ENCODE results near the gene CENPP.

Gene CENPP

DNA sequence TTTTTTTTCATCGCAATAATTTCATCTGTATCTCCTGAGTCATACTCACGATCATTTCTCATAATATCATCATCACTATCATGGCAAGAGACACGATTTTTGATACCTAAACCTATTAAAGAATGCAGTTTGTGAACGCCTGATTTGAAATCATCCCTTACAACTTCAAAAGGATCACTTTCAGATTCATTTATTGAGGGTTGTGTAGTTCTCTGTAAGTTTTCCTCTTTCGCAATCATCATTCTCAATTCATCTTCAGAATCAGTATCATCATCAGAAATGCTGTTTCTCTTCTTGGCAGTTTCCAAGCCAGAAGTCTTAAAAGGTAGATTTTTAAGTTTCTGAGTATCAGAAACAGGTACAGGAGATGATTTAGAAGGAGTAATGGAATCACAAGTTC is 10.3 kb upstream of the CENPP start:
- DNase-seq: no peak

GRCh38 chr9:92324431-92324830 is 1.3 kb upstream of the CENPP start:
- no peak for DNase-seq

- no peak for DNase-seq
These were observed 874 bp upstream of the CENPP start for GRCh38 chr9:92324889-92325268.

GRCh38 chr9:92325991-92326500 is 293 bp downstream of the CENPP start:
- DNase-seq: no peak

DNA sequence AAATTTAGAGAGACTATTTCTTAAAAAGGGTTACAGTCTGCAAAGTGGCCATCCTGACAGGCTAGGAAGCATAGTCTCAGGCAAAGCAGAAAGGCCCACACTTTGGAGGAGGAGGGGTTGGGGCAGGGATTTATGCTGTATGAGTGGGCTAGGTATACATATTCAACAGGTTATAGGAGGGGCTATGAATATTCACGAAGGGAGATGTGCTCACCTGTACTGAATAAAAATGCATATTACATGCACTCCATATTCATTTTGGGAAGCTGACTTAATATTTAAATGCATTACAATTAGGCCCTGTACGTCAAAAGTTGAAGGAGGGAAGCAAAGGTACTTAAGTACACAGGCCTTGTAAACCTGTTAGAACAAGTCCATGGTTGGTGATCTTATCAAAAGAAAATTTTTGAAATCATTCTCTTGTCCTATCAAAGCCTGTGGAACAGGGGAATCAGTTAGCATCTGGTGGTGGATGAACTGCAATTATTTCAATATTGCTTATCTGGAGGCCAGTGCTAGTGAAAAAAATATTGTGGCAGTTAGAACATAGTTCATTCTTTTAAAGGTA is 1.6 kb downstream of the CENPP start:
- DNase-seq: no peak

- no peak for DNase-seq
These were observed 2.5 kb downstream of the CENPP start for GRCh38 chr9:92328225-92328624.

DNA sequence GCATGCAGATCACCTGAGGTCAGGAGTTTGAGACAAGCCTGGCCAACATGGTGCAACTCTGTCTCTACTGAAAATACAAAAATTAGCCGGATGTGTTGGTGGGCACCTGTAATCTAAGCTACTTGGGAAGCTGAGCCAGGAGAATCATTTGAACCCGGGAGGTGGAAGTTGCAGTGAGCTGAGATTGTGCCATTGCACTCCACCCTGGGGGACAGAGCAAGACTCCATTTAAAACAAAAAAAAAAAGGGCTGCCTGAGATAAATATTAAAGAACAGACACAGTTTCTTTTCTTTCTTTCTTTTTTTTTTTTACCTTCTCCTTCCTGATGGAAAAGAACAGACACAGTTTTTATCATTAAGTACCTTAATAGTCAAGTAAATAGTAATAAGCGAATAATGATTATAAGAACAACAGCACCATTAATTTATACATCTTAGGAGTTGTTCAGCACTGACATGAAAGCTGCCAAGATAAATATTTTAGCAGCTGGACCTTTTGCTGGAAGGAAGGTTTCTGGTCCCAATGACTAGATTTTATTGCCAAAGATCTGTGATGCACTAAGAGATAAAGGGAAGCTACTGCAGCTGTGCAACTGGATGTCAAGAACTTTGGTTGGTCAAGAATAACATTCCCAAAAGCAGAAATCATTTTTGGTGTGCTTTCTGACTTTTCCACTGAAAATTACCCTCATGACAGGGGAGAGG is 7.0 kb downstream of the CENPP start:
- DNase-seq: no peak

GRCh38 chr9:92333282-92333634 is 7.5 kb downstream of the CENPP start:
- DNase-seq: no peak

- no peak for DNase-seq
These were observed 15.8 kb downstream of the CENPP start for GRCh38 chr9:92341578-92341977.

DNA sequence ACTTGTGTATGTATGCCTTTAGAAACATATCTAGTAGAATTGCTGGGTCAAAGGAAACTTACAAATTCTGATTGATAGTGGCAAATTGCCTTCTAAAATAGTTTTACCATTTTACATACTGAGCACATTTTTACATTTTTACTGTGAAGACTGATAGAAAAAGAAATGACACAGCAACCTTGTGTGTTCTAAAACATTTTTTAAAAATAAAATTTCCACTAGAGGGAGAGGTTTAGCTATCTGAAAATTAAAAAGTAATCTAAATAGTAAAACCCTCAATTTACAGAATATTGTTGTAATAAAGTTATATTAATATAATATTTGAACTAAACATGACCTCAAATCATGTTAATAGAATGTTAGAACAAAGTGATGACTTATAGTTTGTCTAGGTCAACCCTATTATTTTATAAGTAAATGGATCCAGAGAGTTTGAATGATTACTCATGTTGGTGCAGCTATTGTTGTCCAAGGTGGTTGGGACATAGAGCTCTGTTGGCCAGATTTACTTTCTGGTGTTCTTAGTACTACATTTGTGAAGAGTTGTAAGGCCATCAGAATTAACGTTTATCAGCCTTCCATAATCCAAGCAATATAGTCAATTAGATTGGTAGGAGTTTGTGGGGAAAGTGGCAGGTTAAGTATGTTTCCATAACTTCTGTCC is 17.2 kb downstream of the CENPP start:
- no peak for DNase-seq

- DNase-seq: no peak
These were observed 19.8 kb downstream of the CENPP start for GRCh38 chr9:92345582-92345981.

- DNase-seq: no peak
These were observed 24.3 kb downstream of the CENPP start for GRCh38 chr9:92349771-92350739.

- DNase-seq: no peak
These were observed 25.0 kb downstream of the CENPP start for GRCh38 chr9:92350740-92351133.

DNA sequence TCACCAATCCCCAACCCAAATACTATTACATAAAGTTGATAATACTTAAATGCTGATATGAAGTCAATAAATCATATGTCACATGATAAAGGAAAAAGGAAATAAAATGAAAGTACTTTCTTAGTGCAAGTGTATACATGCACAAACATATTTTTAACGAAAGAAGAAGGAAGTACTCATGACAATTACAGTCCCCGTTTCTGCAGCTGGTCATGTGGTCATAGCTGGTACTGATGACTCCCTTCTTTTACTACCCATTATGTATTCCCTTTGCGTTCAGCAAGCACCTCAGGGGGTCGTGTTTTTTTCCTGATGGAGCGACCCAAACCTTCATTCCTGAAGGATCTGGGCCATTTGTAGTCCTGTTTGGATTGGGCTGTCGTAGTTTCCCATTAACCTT is 27.3 kb downstream of the CENPP start:
- DNase-seq: no peak

GRCh38 chr9:92359394-92359995 is 33.7 kb downstream of the CENPP start:
- no peak for DNase-seq

- DNase-seq: no peak
These were observed 34.3 kb downstream of the CENPP start for GRCh38 chr9:92360083-92360482.

- DNase-seq: no peak
These were observed 43.3 kb downstream of the CENPP start for GRCh38 chr9:92369075-92369474.

DNA sequence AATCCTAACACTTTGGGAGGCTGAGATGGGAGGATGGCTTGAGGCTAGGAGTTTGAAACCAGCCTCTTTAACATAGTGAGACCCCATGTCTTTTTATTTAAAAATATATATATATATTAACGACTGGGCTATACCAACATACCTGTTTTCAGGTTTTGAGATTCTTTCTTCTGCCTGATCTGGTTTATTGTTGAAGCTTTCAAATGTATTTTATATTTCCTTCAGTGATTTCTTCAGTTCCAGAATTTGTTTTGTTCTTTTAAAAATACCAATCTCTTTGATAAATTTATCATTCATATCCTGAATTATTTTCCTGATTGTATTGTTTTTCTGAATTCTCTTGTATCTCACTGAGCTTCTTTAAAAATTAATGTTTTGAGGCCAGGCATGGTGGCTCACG is 47.4 kb downstream of the CENPP start:
- DNase-seq: no peak

- DNase-seq: no peak
These were observed 52.1 kb downstream of the CENPP start for GRCh38 chr9:92377876-92378275.

DNA sequence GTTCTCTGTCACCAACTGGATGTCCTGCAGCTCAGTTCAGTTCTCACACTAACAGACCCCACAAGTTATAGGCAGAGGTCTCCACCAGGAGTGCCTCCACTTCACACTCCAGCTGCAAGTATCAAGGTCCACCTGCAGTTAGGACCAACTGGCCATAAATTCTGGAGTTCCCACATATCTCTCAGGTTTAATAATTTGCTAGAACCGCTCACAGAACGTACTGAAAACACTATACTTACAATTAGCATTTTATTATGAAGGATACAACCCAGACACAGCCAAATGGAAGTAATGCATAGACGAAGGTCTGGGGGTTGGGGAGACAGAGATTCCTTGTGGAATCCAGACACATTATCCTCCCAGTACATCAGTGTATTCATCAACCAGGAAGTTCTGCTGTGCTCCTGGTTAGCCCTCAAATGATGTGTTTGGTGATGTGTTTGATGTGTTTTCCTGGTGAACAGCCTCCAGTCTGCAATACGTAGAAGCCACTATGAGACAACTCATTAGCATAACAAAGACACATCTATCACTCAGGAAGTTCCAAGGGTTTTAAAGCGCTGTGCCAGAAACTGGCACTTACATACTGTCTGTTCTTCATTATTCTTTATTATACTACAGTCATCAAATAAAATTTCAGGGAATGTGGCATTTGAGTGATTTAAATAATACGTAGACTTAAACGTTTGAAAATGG is 53.3 kb downstream of the CENPP start:
- DNase-seq: no peak

DNA sequence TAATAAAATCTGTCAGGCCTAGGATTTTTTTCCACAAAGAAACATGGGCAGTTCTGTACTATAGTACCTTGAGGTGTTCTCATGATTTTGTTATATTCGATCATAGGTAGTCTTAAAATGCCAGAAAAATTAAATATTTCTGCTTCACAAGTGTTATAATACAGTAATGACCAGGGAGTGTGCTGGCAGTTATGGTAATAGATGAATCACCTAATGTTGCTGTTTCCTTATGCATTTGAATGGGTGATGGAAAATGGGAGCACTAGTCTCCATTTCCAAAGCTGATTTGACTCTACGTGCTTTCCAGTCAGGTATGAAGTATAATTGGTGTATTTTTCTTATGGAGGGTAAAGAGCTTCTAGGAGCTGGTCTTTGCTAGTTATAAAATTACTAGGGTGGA is 54.9 kb downstream of the CENPP start:
- DNase-seq: no peak

DNA sequence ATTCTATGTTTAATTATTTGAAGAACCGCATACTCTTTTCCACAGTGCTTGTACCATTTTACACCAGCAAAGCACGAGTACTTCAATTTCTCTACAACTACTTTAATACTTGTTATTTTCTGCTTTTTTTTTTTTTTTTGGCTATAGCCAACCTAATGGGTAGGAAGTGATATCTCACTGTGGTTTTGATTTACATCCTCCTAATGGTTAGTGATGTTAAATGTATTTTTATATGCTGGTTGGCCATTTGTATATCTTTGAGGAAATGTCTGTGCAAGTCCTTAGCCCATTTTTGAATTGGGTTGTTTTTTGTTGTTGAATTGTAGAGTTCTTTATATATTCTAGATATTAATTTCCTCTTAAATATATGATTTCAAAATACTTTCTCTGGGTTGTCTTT is 56.0 kb downstream of the CENPP start:
- DNase-seq: no peak
